PC-9 (cell line): ENCODE data around the gene FDXACB1. TPM values are rescaled to one million over a fixed set of nuclear protein-coding genes. Genes with fewer than 3 reads are reported as not detected.

Experiments
- BruUV-seq: library from RNA; stranded (reverse); fragments of 400-500 nt; replicated peaks from 2 replicates; lab custom pipeline; 2021; lab: Mats Ljungman, UMichigan
- CTCF ChIA-PET: fragments of 300-600 bp; sonication (Branson Sonifier 250); formaldehyde crosslinking; loops from one replicate; lab custom pipeline; 2022; ENCODE audit warnings: antibody characterized with exemption; lab: Charles Lee
- POLR2A ChIA-PET: fragments of 300-600 bp; sonication (Branson Sonifier 250); formaldehyde crosslinking; loops from one replicate; lab custom pipeline; 2022; ENCODE audit warnings: antibody characterized with exemption; ENCODE audit not compliant: unreplicated experiment; lab: Charles Lee
- DNase-seq, 2 experiments: peaks; one replicate each; pipeline versions ENCODE4 v3.0.0 to v3.0.0-alpha.2; 2015 to 2022; ENCODE audit warnings: mixed read lengths in 1 of 2
- H2AFZ ChIP-seq: fragments of 200-600 bp; sonication (generic); 2 replicates; pipeline ENCODE4 v1.8.1; 2017; ENCODE audit warnings: antibody characterized with exemption
- H3F3A ChIP-seq: fragments of 200-600 bp; sonication (generic); 2 replicates; pipeline ENCODE4 v1.8.1; 2017; ENCODE audit warnings: antibody characterized with exemption, mild to moderate bottlenecking, low read depth; ENCODE audit not compliant: insufficient read depth
- H3K27ac ChIP-seq: fragments of 200-600 bp; sonication (generic); 2 replicates; pipeline ENCODE4 v1.6.1; 2016; ENCODE audit warnings: mixed run types
- H3K27me3 ChIP-seq: fragments of 200-600 bp; sonication (generic); 2 replicates; pipeline ENCODE4 v1.6.1; 2016; ENCODE audit warnings: low read depth, mixed run types; ENCODE audit not compliant: insufficient read depth
- H3K36me3 ChIP-seq: fragments of 200-600 bp; sonication (generic); 2 replicates; pipeline ENCODE4 v1.6.1; 2016; ENCODE audit warnings: low read depth, mixed run types
- H3K4me1 ChIP-seq: fragments of 200-600 bp; sonication (generic); replicated peaks from 2 replicates; pipeline ENCODE4 v1.6.1; 2016; ENCODE audit warnings: mixed run types; ENCODE audit not compliant: insufficient read depth
- H3K4me2 ChIP-seq: fragments of 200-600 bp; sonication (generic); 2 replicates; pipeline ENCODE4 v1.6.1; 2017; ENCODE audit warnings: mixed run types
- H3K4me3 ChIP-seq: fragments of 200-600 bp; sonication (generic); 2 replicates; pipeline ENCODE4 v1.6.1; 2016; ENCODE audit warnings: mixed run types
- H3K79me2 ChIP-seq: fragments of 200-600 bp; sonication (generic); 2 replicates; pipeline ENCODE4 v1.6.1; 2017; ENCODE audit warnings: low read depth, mixed run types
- H3K9me2 ChIP-seq: fragments of 200-600 bp; sonication (generic); 2 replicates; pipeline ENCODE4 v1.8.1; 2017; ENCODE audit warnings: mild to moderate bottlenecking; ENCODE audit not compliant: insufficient read depth
- H3K9me3 ChIP-seq: fragments of 200-600 bp; sonication (generic); 2 replicates; pipeline ENCODE4 v1.8.1; 2016; ENCODE audit warnings: low read depth; ENCODE audit not compliant: insufficient read depth
- H4K20me1 ChIP-seq: fragments of 200-600 bp; sonication (generic); 2 replicates; pipeline ENCODE4 v1.8.1; 2017; ENCODE audit not compliant: insufficient read depth
- CTCF ChIP-seq: fragments of 200-600 bp; sonication (generic); conservative IDR thresholded peaks from 2 replicates; pipeline ENCODE4 v1.6.1; 2017; ENCODE audit warnings: mixed run types, antibody characterized with exemption, mild to moderate bottlenecking, moderate library complexity
- EZH2 ChIP-seq: fragments of 200-600 bp; sonication (generic); IDR thresholded peaks from 2 replicates; pipeline ENCODE4 v1.8.0; 2017; ENCODE audit warnings: antibody characterized with exemption, low read depth
- intact Hi-C: fragments of 100-400 bp; cut with micrococcal nuclease; formaldehyde crosslinking; loops from one replicate; pipeline ENCODE4 v1.10.0; 2022; ENCODE audit not compliant: unreplicated experiment
- total RNA-seq: library from RNA; stranded (reverse); gene quantifications from 2 replicates; pipeline ENCODE4 v1.2.3, GENCODE V29; 2021

The FDXACB1 gene
- total RNA-seq, 1 experiment from 2014 or later = 2.2 TPM

GRCh38 chr11:111871693-111872161 is 7.2 kb downstream of the FDXACB1 start:
- Histone ChIP-seq H3K4me1 (peaks cover 13% of the 10 kb centered on the region), H3K4me2 (peak overlapping the region; percentile 92), H3F3A (peaks cover 10% of the 10 kb centered on the region), H3K27me3 (no peaks in the 10 kb centered on the region), H3K27ac (peak overlapping the region; percentile 17; the same call in 1 of the 2 replicates), H4K20me1 (no peaks in the 10 kb centered on the region), H3K9me3 (no peaks in the 10 kb centered on the region), H3K4me3 (peak overlapping the region; percentile 99), H3K36me3 (peaks cover 7% of the 10 kb centered on the region; the same call in 1 of the 2 replicates), H3K79me2 (0 out of 2 replicates have a peak, but pooled peaks cover 8% of the 10 kb centered on the region), H2AFZ (peak overlapping the region; percentile 92), H3K9me2 (no peaks in the 10 kb centered on the region)
- POLR2A ChIA-PET = interaction anchor here (0.6 to 0.7 kb wide), 4 partner anchors 55 to 417 kb away, joined by 3 to 6 read pairs (median 4); no protein-coding TSS in a partner anchor
- BruUV-seq = no TSS peak
- DNase-seq = no peak
- TF ChIP-seq EZH2 = no peak
- CTCF ChIA-PET = interaction anchor here (0.7 to 1.6 kb wide), 4 partner anchors 8 to 110 kb away, joined by 4 to 13 read pairs (median 6); no protein-coding TSS in a partner anchor
- intact Hi-C loops = loop anchor here (10.0 kb wide), 1 partner anchor 293 kb away; the partner anchor contains the start of genes IL18 and TEX12

GRCh38 chr11:111870886-111871692 is 7.9 kb downstream of the FDXACB1 start, which contains the start of gene ALG9:
ALG9 (minus strand) TSS chr11:111871581; CDS start chr11:111871482, 99 bp downstream.
- peaks cover 7% of the 10 kb centered on the region; the same call in 1 of the 2 replicates for H3K36me3 ChIP-seq
- H2AFZ ChIP-seq = peak within 1 kb of the TSS; percentile 92
- 0 out of 2 replicates have a peak, but pooled peaks cover 8% of the 10 kb centered on the region for H3K79me2 ChIP-seq
- no peaks in the 10 kb centered on the region for H3K9me3 ChIP-seq
- intact Hi-C loops = loop anchor here (10.0 kb wide), 1 partner anchor 294 kb away; the partner anchor contains the start of genes IL18 and TEX12
- peak; percentile 56 to 80 for DNase-seq
- no peaks in the 10 kb centered on the region for H4K20me1 ChIP-seq
- H3K27ac ChIP-seq = peak within 1 kb of the TSS; percentile 17; the same call in 1 of the 2 replicates
- peak within 1 kb of the TSS; percentile 92 for H3K4me2 ChIP-seq
- H3K4me3 ChIP-seq = peak within 1 kb of the TSS; percentile 99
- ChIA-PET CTCF (interaction anchor here (0.6 to 1.6 kb wide), 6 partner anchors 9 to 111 kb away, joined by 3 to 13 read pairs (median 5); no protein-coding TSS in a partner anchor), POLR2A (interaction anchor here (0.6 to 1.1 kb wide), 4 partner anchors 24 to 88 kb away, joined by 3 to 10 read pairs (median 5); no protein-coding TSS in a partner anchor)
- BruUV-seq = no TSS peak
- no peaks in the 10 kb centered on the region for H3K9me2 ChIP-seq
- peaks cover 13% of the 10 kb centered on the region for H3K4me1 ChIP-seq
- peaks cover 9% of the 10 kb centered on the region for H3F3A ChIP-seq
- no peaks in the 10 kb centered on the region for H3K27me3 ChIP-seq
- TF ChIP-seq EZH2 = no peak
- TF ChIP-seq CTCF = peak; percentile 68

- peak in 1 of 2 experiments; percentile 54 for DNase-seq
- Histone ChIP-seq H3K4me3 (peak overlapping the region; percentile 99), H3K79me2 (0 out of 2 replicates have a peak, but pooled peaks cover 8% of the 10 kb centered on the region), H3K36me3 (peaks cover 7% of the 10 kb centered on the region; the same call in 1 of the 2 replicates), H3K9me2 (no peaks in the 10 kb centered on the region), H3K4me2 (peak overlapping the region; percentile 92), H2AFZ (peak overlapping the region; percentile 92), H3K27ac (no peak overlapping the region), H4K20me1 (no peaks in the 10 kb centered on the region), H3K4me1 (peaks cover 13% of the 10 kb centered on the region), H3K27me3 (no peaks in the 10 kb centered on the region), H3K9me3 (no peaks in the 10 kb centered on the region), H3F3A (peaks cover 9% of the 10 kb centered on the region)
- intact Hi-C loops = loop anchor here (10.0 kb wide), 1 partner anchor 294 kb away; the partner anchor contains the start of genes IL18 and TEX12
- BruUV-seq = TSS peak; percentile 24
- ChIA-PET CTCF (interaction anchor here (0.6 to 1.6 kb wide), 4 partner anchors 14 to 111 kb away, joined by 3 to 6 read pairs (median 5); no protein-coding TSS in a partner anchor), POLR2A (interaction anchor here (0.5 to 1.1 kb wide), 2 partner anchors 24 to 48 kb away, joined by 3 to 10 read pairs; partner anchors contain the start of gene C11orf52)
- no peak for TF ChIP-seq EZH2
- TF ChIP-seq CTCF = no peak
Measured at GRCh38 chr11:111870522-111870885, 8.5 kb downstream of the FDXACB1 start.
